CD4-positive, alpha-beta T cell (primary cell): ENCODE measurements around the gene PDGFC. TPM values are rescaled to one million over a fixed set of nuclear protein-coding genes. Genes with fewer than 3 reads are reported as not detected.

Experiments
- ATAC-seq: fragments of 200-7000 bp; cut with Tn5 transposase; one replicate; pipeline ENCODE4 v1.10.0; 2022; ENCODE audit warnings: mild to moderate bottlenecking; ENCODE audit not compliant: poor library complexity
- CTCF ChIA-PET: fragments of 350-600 bp; sonication (Branson Sonifier 250); formaldehyde crosslinking; loops from one replicate; lab custom pipeline; 2021; ENCODE audit warnings: antibody characterized with exemption, inconsistent platforms; lab: Charles Lee
- POLR2A ChIA-PET: fragments of 350-600 bp; sonication (Branson Sonifier 250); formaldehyde crosslinking; loops from one replicate; lab custom pipeline; 2021; ENCODE audit warnings: antibody characterized with exemption, inconsistent platforms; lab: Charles Lee
- DNase-seq, 14 experiments: peaks; one replicate each; pipeline ENCODE4 v3.0.0-alpha.2; 2013 to 2020; ENCODE audit warnings: mixed read lengths in 2 of 14
- H3K27ac ChIP-seq, 2 donors: one replicate each; pipeline versions ENCODE4 v1.5.1 to v1.7.0; 2013; ENCODE audit warnings: low read length in 2 of 2, low read depth in 1 of 2, mild to moderate bottlenecking in 1 of 2
- H3K27me3 ChIP-seq, 2 experiments: 1 replicate in 1 of 2; 2 replicates in 1 of 2; pipeline versions ENCODE4 v1.6.1 to v1.7.0; 2013; ENCODE audit warnings: low read length in 2 of 2, control low read depth in 1 of 2, mild to moderate bottlenecking in 1 of 2, moderate library complexity in 1 of 2; ENCODE audit not compliant: insufficient read depth in 2 of 2, control insufficient read depth in 1 of 2
- H3K36me3 ChIP-seq: one replicate; pipeline ENCODE4 v1.6.1; 2013; ENCODE audit warnings: low read length, control low read depth; ENCODE audit not compliant: insufficient read depth
- H3K4me1 ChIP-seq: one replicate; pipeline ENCODE4 v1.6.1; 2013; ENCODE audit warnings: low read length, control low read depth; ENCODE audit not compliant: insufficient read depth
- H3K4me3 ChIP-seq: one replicate; pipeline ENCODE4 v1.5.1; 2013; ENCODE audit warnings: mild to moderate bottlenecking, low read length, moderate library complexity
- H3K9me3 ChIP-seq, 2 experiments: 1 replicate in 1 of 2; 2 replicates in 1 of 2; pipeline versions ENCODE4 v1.6.1 to v1.7.0; 2013; ENCODE audit warnings: low read length in 2 of 2, mild to moderate bottlenecking in 2 of 2, control low read depth in 1 of 2, moderate library complexity in 1 of 2; ENCODE audit not compliant: control insufficient read depth in 1 of 2, insufficient read depth in 1 of 2
- H3K27ac Mint-ChIP-seq: one replicate; pipeline ENCODE4 v1.8.0; 2020; ENCODE audit warnings: mixed read lengths
- H3K27me3 Mint-ChIP-seq: one replicate; pipeline ENCODE4 v1.8.0; 2021; ENCODE audit warnings: mixed read lengths
- H3K36me3 Mint-ChIP-seq: one replicate; pipeline ENCODE4 v1.8.0; 2021; ENCODE audit warnings: low read depth, mixed read lengths
- H3K4me1 Mint-ChIP-seq: one replicate; pipeline ENCODE4 v1.8.0; 2021; ENCODE audit warnings: low read depth, mixed read lengths
- H3K4me3 Mint-ChIP-seq: one replicate; pipeline ENCODE4 v1.8.0; 2020; ENCODE audit warnings: mild to moderate bottlenecking, mixed read lengths
- H3K9me3 Mint-ChIP-seq: one replicate; pipeline ENCODE4 v1.8.0; 2020; ENCODE audit warnings: mixed read lengths
- intact Hi-C, 2 experiments: fragments of 100-400 bp; cut with DNase I in 1 of 2; cut with micrococcal nuclease in 1 of 2; formaldehyde crosslinking; loops; one replicate each; pipeline versions ENCODE4 v1.15.1 to v1.9.0; 2023 to 2025; cut with DNase I, micrococcal nuclease
- total RNA-seq, 174 experiments: library from RNA in 2 of 174; stranded (reverse) in 2 of 174; gene quantifications; one replicate each; pipeline ENCODE4 v1.2.3 and lab custom pipeline; 2021 to 2026
- TF ChIP-seq, protein P1 (sequence below): fragments of 200-600 bp; IDR thresholded peaks from one replicate; pipeline ENCODE4 v1.8.0; 2022; ENCODE audit warnings: antibody characterized with exemption, mild to moderate bottlenecking

PDGFC gene
- total RNA-seq, 2 experiments from 2014 or later = not detected

GRCh38 chr4:156723951-156724668, 247.5 kb downstream of the PDGFC start:
- Histone ChIP-seq H3K27ac (no peak overlapping the region), H3K27me3 (no peaks in the 10 kb centered on the region), H3K4me3 (no peak overlapping the region), H3K4me1 (no peaks in the 10 kb centered on the region), H3K36me3 (no peaks in the 10 kb centered on the region), H3K9me3 (peaks cover 0 to 16% of the 10 kb centered on the region in 2 experiments)
- peaks cover 3% of the 10 kb centered on the region for H3K9me3 Mint-ChIP-seq
- peak in 1 of 14 experiments; percentile 7 for DNase-seq
- intact Hi-C loops = no loop called here
- no peak for ATAC-seq
- TF ChIP-seq, protein P1, sequence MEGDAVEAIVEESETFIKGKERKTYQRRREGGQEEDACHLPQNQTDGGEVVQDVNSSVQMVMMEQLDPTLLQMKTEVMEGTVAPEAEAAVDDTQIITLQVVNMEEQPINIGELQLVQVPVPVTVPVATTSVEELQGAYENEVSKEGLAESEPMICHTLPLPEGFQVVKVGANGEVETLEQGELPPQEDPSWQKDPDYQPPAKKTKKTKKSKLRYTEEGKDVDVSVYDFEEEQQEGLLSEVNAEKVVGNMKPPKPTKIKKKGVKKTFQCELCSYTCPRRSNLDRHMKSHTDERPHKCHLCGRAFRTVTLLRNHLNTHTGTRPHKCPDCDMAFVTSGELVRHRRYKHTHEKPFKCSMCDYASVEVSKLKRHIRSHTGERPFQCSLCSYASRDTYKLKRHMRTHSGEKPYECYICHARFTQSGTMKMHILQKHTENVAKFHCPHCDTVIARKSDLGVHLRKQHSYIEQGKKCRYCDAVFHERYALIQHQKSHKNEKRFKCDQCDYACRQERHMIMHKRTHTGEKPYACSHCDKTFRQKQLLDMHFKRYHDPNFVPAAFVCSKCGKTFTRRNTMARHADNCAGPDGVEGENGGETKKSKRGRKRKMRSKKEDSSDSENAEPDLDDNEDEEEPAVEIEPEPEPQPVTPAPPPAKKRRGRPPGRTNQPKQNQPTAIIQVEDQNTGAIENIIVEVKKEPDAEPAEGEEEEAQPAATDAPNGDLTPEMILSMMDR = no peak
- H3K4me3 Mint-ChIP-seq = no peak overlapping the region
- no peaks in the 10 kb centered on the region for H3K4me1 Mint-ChIP-seq
- no peaks in the 10 kb centered on the region for H3K27me3 Mint-ChIP-seq
- ChIA-PET POLR2A (no interaction called here), CTCF (no interaction called here)
- H3K36me3 Mint-ChIP-seq = no peaks in the 10 kb centered on the region
- H3K27ac Mint-ChIP-seq = no peak overlapping the region

- no peak overlapping the region for H3K4me3 Mint-ChIP-seq
- Histone ChIP-seq H3K4me1 (no peaks in the 10 kb centered on the region), H3K36me3 (no peaks in the 10 kb centered on the region), H3K27me3 (no peaks in the 10 kb centered on the region), H3K4me3 (no peak overlapping the region), H3K27ac (no peak overlapping the region), H3K9me3 (no peaks in the 10 kb centered on the region)
- ATAC-seq (no peak), DNase-seq (no peak)
- no peak overlapping the region for H3K27ac Mint-ChIP-seq
- POLR2A ChIA-PET = no interaction called here
- H3K4me1 Mint-ChIP-seq = no peaks in the 10 kb centered on the region
- intact Hi-C loops = no loop called here
- H3K9me3 Mint-ChIP-seq = peaks cover 3% of the 10 kb centered on the region
- H3K36me3 Mint-ChIP-seq = no peaks in the 10 kb centered on the region
- CTCF ChIA-PET = no interaction called here
- TF ChIP-seq, protein P1 = no peak
- no peaks in the 10 kb centered on the region for H3K27me3 Mint-ChIP-seq
These were observed 253.4 kb downstream of the PDGFC start for GRCh38 chr4:156718226-156718625.

DNA sequence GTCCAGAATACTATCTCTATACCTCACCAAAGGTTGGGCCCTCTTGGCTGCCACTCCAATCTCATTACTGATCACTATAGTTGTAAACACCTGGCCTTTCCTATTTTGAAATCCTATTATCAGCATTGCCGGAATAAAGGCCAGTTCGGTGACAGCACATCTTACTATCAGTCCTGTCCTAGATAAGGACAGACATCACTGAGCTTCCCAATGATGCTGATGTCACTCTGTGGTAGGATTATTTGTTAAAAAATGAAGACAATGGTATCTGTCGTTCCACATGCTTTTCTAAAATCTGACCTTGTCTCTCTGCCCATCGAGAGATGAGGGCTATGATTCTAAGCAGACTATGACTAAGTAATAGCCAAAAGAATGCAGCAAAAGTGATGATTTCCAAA, 260.4 kb downstream of the PDGFC start:
- H3K27ac Mint-ChIP-seq = no peak overlapping the region

More for the DNA sequence above, 260.4 kb downstream of the PDGFC start:
- Histone ChIP-seq H3K9me3 (peaks cover 0 to 5% of the 10 kb centered on the region in 2 experiments), H3K4me1 (no peaks in the 10 kb centered on the region), H3K36me3 (no peaks in the 10 kb centered on the region), H3K27ac (no peak overlapping the region), H3K4me3 (no peak overlapping the region), H3K27me3 (no peaks in the 10 kb centered on the region)
- H3K36me3 Mint-ChIP-seq = no peaks in the 10 kb centered on the region
- no peaks in the 10 kb centered on the region for H3K4me1 Mint-ChIP-seq
- intact Hi-C loops = no loop called here
- ChIA-PET POLR2A (interaction anchor here (0.6 kb wide), 1 partner anchor 9 kb away, joined by 3 read pairs; no protein-coding TSS in a partner anchor), CTCF (no interaction called here)
- no peak for ATAC-seq
- no peak for DNase-seq
- TF ChIP-seq, protein P1 = no peak
- no peaks in the 10 kb centered on the region for H3K9me3 Mint-ChIP-seq
- H3K27me3 Mint-ChIP-seq = no peaks in the 10 kb centered on the region
- no peak overlapping the region for H3K4me3 Mint-ChIP-seq

Other genes starting within 250 kb of the PDGFC start
- not detected for gene GLRB, start 104.4 kb upstream of the PDGFC start, total RNA-seq
- not detected for gene GRIA2, start 248.9 kb upstream of the PDGFC start, total RNA-seq